Skeletal muscle satellite cell (primary cell): Measurements from ENCODE around the gene SLC9B1.
"Not testable (repeated sequence)": the region's sequence is repeated elsewhere in the genome, so short reads cannot be mapped to it uniquely, and the experiment has no call there.

Experiments
- H3K27me3 ChIP-seq: 2 replicates; pipeline ENCODE4 v1.7.0; 2013; ENCODE audit warnings: low read length; ENCODE audit not compliant: control insufficient read depth, insufficient read depth
- H3K36me3 ChIP-seq: 2 replicates; pipeline ENCODE4 v1.7.0; 2013; ENCODE audit warnings: mild to moderate bottlenecking, control low read depth, low read length; ENCODE audit not compliant: insufficient read depth
- H3K4me1 ChIP-seq: 2 replicates; pipeline ENCODE4 v1.7.0; 2013; ENCODE audit warnings: low read length; ENCODE audit not compliant: control insufficient read depth, insufficient read depth
- H3K4me2 ChIP-seq: 2 replicates; pipeline ENCODE4 v1.7.0; 2013; ENCODE audit warnings: mild to moderate bottlenecking, low read length
- H3K4me3 ChIP-seq: 2 replicates; pipeline ENCODE4 v1.7.0; 2013; ENCODE audit warnings: low read length
- H3K9ac ChIP-seq: 2 replicates; pipeline ENCODE4 v1.7.0; 2013; ENCODE audit warnings: mild to moderate bottlenecking, low read depth, low read length, moderate library complexity
- H3K9me3 ChIP-seq: replicated peaks from 2 replicates; pipeline ENCODE4 v1.7.0; 2013; ENCODE audit warnings: mild to moderate bottlenecking, control low read depth, low read length

Gene SLC9B1

GRCh38 chr4:102869569-102870197 is 149.8 kb downstream of the SLC9B1 start:
- no peaks in the 10 kb centered on the region for H3K36me3 ChIP-seq
- peak overlapping the region; percentile 82 for H3K4me3 ChIP-seq

GRCh38 chr4:102868781-102869568 is 150.5 kb downstream of the SLC9B1 start, which contains the start of gene CISD2:
Gene CISD2, plus strand, starts transcription at chr4:102868992. Its CDS starts 93 bp downstream, at chr4:102869085.
- no peaks in the 10 kb centered on the region for H3K9me3 ChIP-seq
- H3K4me1 ChIP-seq: peaks cover 6% of the 10 kb centered on the region
- H3K4me2 ChIP-seq: peak within 1 kb of the TSS; percentile 88
- H3K4me3 ChIP-seq: peak within 1 kb of the TSS; percentile 82
- no peaks in the 10 kb centered on the region for H3K36me3 ChIP-seq
- peak within 1 kb of the TSS; percentile 80 for H3K9ac ChIP-seq
- no peaks in the 10 kb centered on the region for H3K27me3 ChIP-seq

More at GRCh38 chr4:102869569-102870197, 149.8 kb downstream of the SLC9B1 start:
- Histone ChIP-seq H3K4me1 (peaks cover 6% of the 10 kb centered on the region), H3K27me3 (no peaks in the 10 kb centered on the region), H3K4me2 (peak overlapping the region; percentile 88), H3K9ac (peak overlapping the region; percentile 80), H3K9me3 (no peaks in the 10 kb centered on the region)

GRCh38 chr4:102868153-102868780 is 151.2 kb downstream of the SLC9B1 start:
- no peaks in the 10 kb centered on the region for H3K27me3 ChIP-seq
- H3K4me1 ChIP-seq: peaks cover 6% of the 10 kb centered on the region
- no peaks in the 10 kb centered on the region for H3K9me3 ChIP-seq
- H3K4me2 ChIP-seq: peak overlapping the region; percentile 88
- H3K9ac ChIP-seq: peak overlapping the region; percentile 80
- H3K4me3 ChIP-seq: peak overlapping the region; percentile 82
- H3K36me3 ChIP-seq: no peaks in the 10 kb centered on the region

- Histone ChIP-seq H3K4me3 (peak overlapping the region; percentile 82), H3K4me1 (peaks cover 6% of the 10 kb centered on the region), H3K36me3 (no peaks in the 10 kb centered on the region), H3K9me3 (no peaks in the 10 kb centered on the region), H3K4me2 (peak overlapping the region; percentile 88), H3K27me3 (no peaks in the 10 kb centered on the region), H3K9ac (peak overlapping the region; percentile 80)
These were observed 152.0 kb downstream of the SLC9B1 start for GRCh38 chr4:102867278-102868152.

GRCh38 chr4:102865327-102865726 is 154.2 kb downstream of the SLC9B1 start:
- H3K9ac ChIP-seq, H3K4me1 ChIP-seq, H3K36me3 ChIP-seq, H3K9me3 ChIP-seq, H3K27me3 ChIP-seq, H3K4me3 ChIP-seq, H3K4me2 ChIP-seq: not testable (repeated sequence)

- H3K4me3 ChIP-seq: no peak overlapping the region
- H3K9ac ChIP-seq: no peak overlapping the region
- no peaks in the 10 kb centered on the region for H3K9me3 ChIP-seq
- no peaks in the 10 kb centered on the region for H3K27me3 ChIP-seq
- H3K36me3 ChIP-seq: no peaks in the 10 kb centered on the region
- H3K4me2 ChIP-seq: no peak overlapping the region
- no peaks in the 10 kb centered on the region for H3K4me1 ChIP-seq
These were observed 156.8 kb downstream of the SLC9B1 start for GRCh38 chr4:102862747-102863146.

- Histone ChIP-seq H3K27me3 (no peaks in the 10 kb centered on the region), H3K9ac (no peak overlapping the region), H3K4me2 (no peak overlapping the region), H3K4me3 (no peak overlapping the region), H3K36me3 (no peaks in the 10 kb centered on the region), H3K4me1 (no peaks in the 10 kb centered on the region), H3K9me3 (no peaks in the 10 kb centered on the region)
These were observed 157.5 kb downstream of the SLC9B1 start for GRCh38 chr4:102862016-102862415.

- no peaks in the 10 kb centered on the region for H3K36me3 ChIP-seq
These were observed 158.7 kb downstream of the SLC9B1 start for GRCh38 chr4:102860611-102861324.

GRCh38 chr4:102858828-102859464 is 160.6 kb downstream of the SLC9B1 start:
- H3K9me3 ChIP-seq: no peaks in the 10 kb centered on the region
- H3K36me3 ChIP-seq: no peaks in the 10 kb centered on the region
- H3K4me2 ChIP-seq: no peak overlapping the region
- no peaks in the 10 kb centered on the region for H3K4me1 ChIP-seq
- no peak overlapping the region for H3K9ac ChIP-seq
- H3K4me3 ChIP-seq: no peak overlapping the region
- H3K27me3 ChIP-seq: no peaks in the 10 kb centered on the region

More at GRCh38 chr4:102860611-102861324, 158.7 kb downstream of the SLC9B1 start:
- Histone ChIP-seq H3K9me3 (no peaks in the 10 kb centered on the region), H3K4me1 (no peaks in the 10 kb centered on the region), H3K4me3 (no peak overlapping the region), H3K27me3 (no peaks in the 10 kb centered on the region), H3K4me2 (no peak overlapping the region), H3K9ac (no peak overlapping the region)
